Natural killer cell (primary cell): Measurements from ENCODE around the gene EXTL1. TPM values are rescaled to one million over a fixed set of nuclear protein-coding genes. Genes with fewer than 3 reads are reported as not detected.

Experiments used
- ATAC-seq, 3 donors: fragments of 150-1000 bp in 2 of 3; fragments of 200-7000 bp in 1 of 3; cut with Tn5 transposase; 1 replicate in 1 of 3; 2 replicates in 2 of 3; pipeline ENCODE4 v1.10.0; 2021; ENCODE audit warnings: mild to moderate bottlenecking in 2 of 3, moderate library complexity in 2 of 3
- DNase-seq, 2 donors: peaks; one replicate each; pipeline versions ENCODE4 v3.0.0 to v3.0.0-alpha.2; 2013 to 2021; ENCODE audit warnings: mixed read lengths in 1 of 2
- H3K27ac ChIP-seq: one replicate; pipeline ENCODE4 v1.5.1; 2013; ENCODE audit warnings: mild to moderate bottlenecking, low read length
- H3K27me3 ChIP-seq: one replicate; pipeline ENCODE4 v1.6.1; 2013; ENCODE audit warnings: low read length; ENCODE audit not compliant: control insufficient read depth, insufficient read depth
- H3K36me3 ChIP-seq: one replicate; pipeline ENCODE4 v1.6.1; 2013; ENCODE audit warnings: low read length; ENCODE audit not compliant: control insufficient read depth, insufficient read depth
- H3K4me1 ChIP-seq: one replicate; pipeline ENCODE4 v1.6.1; 2013; ENCODE audit warnings: low read length; ENCODE audit not compliant: control insufficient read depth, insufficient read depth
- H3K4me3 ChIP-seq: one replicate; pipeline ENCODE4 v1.5.1; 2013; ENCODE audit warnings: low read length
- H3K9me3 ChIP-seq: one replicate; pipeline ENCODE4 v1.6.1; 2013; ENCODE audit warnings: low read length; ENCODE audit not compliant: control insufficient read depth, insufficient read depth
- H3K27ac Mint-ChIP-seq, 2 donors: one replicate each; pipeline ENCODE4 v1.8.0; 2022; ENCODE audit warnings: mild to moderate bottlenecking in 2 of 2, mixed read lengths in 2 of 2, moderate library complexity in 1 of 2
- H3K27me3 Mint-ChIP-seq, 2 donors: one replicate each; pipeline ENCODE4 v1.8.0; 2022; ENCODE audit warnings: low read depth in 2 of 2, mixed read lengths in 2 of 2
- H3K36me3 Mint-ChIP-seq: one replicate; pipeline ENCODE4 v1.8.0; 2022; ENCODE audit warnings: mixed read lengths
- H3K4me1 Mint-ChIP-seq, 2 donors: one replicate each; pipeline ENCODE4 v1.8.0; 2022; ENCODE audit warnings: mixed read lengths in 2 of 2
- H3K4me3 Mint-ChIP-seq: one replicate; pipeline ENCODE4 v1.8.0; 2022; ENCODE audit warnings: mild to moderate bottlenecking, moderate library complexity, mixed read lengths
- H3K9me3 Mint-ChIP-seq, 2 donors: one replicate each; pipeline ENCODE4 v1.8.0; 2022; ENCODE audit warnings: mixed read lengths in 2 of 2
- CTCF ChIP-seq: fragments of 200-600 bp; IDR thresholded peaks from one replicate; pipeline ENCODE4 v1.8.0; 2022; ENCODE audit warnings: antibody characterized with exemption
- WGBS: methylation state at CpG from one replicate; pipeline ENCODE4 v1.1.7; 2013; ENCODE audit warnings: missing lambda C conversion rate; ENCODE audit not compliant: insufficient coverage; 5-methylcytosine and 5-hydroxymethylcytosine counted together
- intact Hi-C: fragments of 100-400 bp; cut with micrococcal nuclease; formaldehyde crosslinking; loops from one replicate; pipeline ENCODE4 v1.14.2; 2022
- total RNA-seq, 4 donors: library from RNA; stranded (reverse); fragments of 120-200 nt in 1 of 4; gene quantifications; one replicate each; pipeline versions ENCODE4 v1.2.3 to v1.2.4, GENCODE V29; 2013 to 2022

Gene EXTL1
- total RNA-seq, 3 donors from 2014 or later (not counting 1 experiment from before 2014, with no cell fraction given), result not detected

- no peaks in the 10 kb centered on the region for H3K4me1 ChIP-seq
- ATAC-seq (no peak), DNase-seq (no peak)
- no peaks in the 10 kb centered on the region for H3K36me3 ChIP-seq
- no peak overlapping the region for H3K27ac Mint-ChIP-seq
- H3K9me3 Mint-ChIP-seq, result no peaks in the 10 kb centered on the region
- H3K4me3 ChIP-seq, result no peak overlapping the region
- no peak overlapping the region for H3K27ac ChIP-seq
- no peak for TF ChIP-seq CTCF
- no peaks in the 10 kb centered on the region for H3K4me1 Mint-ChIP-seq
- peaks cover 24 to 44% of the 10 kb centered on the region in 2 donors for H3K27me3 Mint-ChIP-seq
- no peaks in the 10 kb centered on the region for H3K27me3 ChIP-seq
- no peak overlapping the region for H3K4me3 Mint-ChIP-seq
- WGBS, result 53% methylated on average over 2 of the region's 3 CpGs
- intact Hi-C loops, result no loop called here
- no peaks in the 10 kb centered on the region for H3K9me3 ChIP-seq
- H3K36me3 Mint-ChIP-seq, result no peaks in the 10 kb centered on the region
Measured at GRCh38 chr1:26075421-26076144, 54.0 kb downstream of the EXTL1 start.

GRCh38 chr1:26077524-26077923 lies 55.9 kb downstream of the EXTL1 start:
- Histone ChIP-seq H3K9me3 (no peaks in the 10 kb centered on the region), H3K4me3 (no peak overlapping the region), H3K36me3 (no peaks in the 10 kb centered on the region), H3K27me3 (no peaks in the 10 kb centered on the region), H3K4me1 (no peaks in the 10 kb centered on the region), H3K27ac (no peak overlapping the region)
- no CpG with 5 or more reads among the region's 1 CpG for WGBS
- Mint-ChIP-seq H3K4me3 (no peak overlapping the region), H3K27ac (no peak overlapping the region), H3K36me3 (no peaks in the 10 kb centered on the region), H3K4me1 (no peaks in the 10 kb centered on the region), H3K27me3 (peaks cover 18 to 28% of the 10 kb centered on the region in 2 donors), H3K9me3 (no peaks in the 10 kb centered on the region)
- no peak for ATAC-seq
- intact Hi-C loops, result no loop called here
- no peak for TF ChIP-seq CTCF
- DNase-seq, result no peak

- Histone ChIP-seq H3K27ac (no peak overlapping the region), H3K27me3 (no peaks in the 10 kb centered on the region), H3K4me3 (no peak overlapping the region), H3K9me3 (no peaks in the 10 kb centered on the region), H3K4me1 (no peaks in the 10 kb centered on the region), H3K36me3 (no peaks in the 10 kb centered on the region)
- Mint-ChIP-seq H3K36me3 (no peaks in the 10 kb centered on the region), H3K4me3 (no peak overlapping the region), H3K4me1 (no peaks in the 10 kb centered on the region), H3K9me3 (no peaks in the 10 kb centered on the region), H3K27ac (no peak overlapping the region), H3K27me3 (peaks cover 10 to 23% of the 10 kb centered on the region in 2 donors)
- no peak for TF ChIP-seq CTCF
- WGBS, result 91% methylated on average over 8 of the region's 8 CpGs
- DNase-seq, result no peak
- ATAC-seq, result no peak
- intact Hi-C loops, result no loop called here
Measured at GRCh38 chr1:26078286-26079177, 57.0 kb downstream of the EXTL1 start.
